Endodermal cell (in vitro differentiated cells): Measurements from ENCODE around the gene ARMH3. TPM values are rescaled to one million over a fixed set of nuclear protein-coding genes. Genes with fewer than 3 reads are reported as not detected.

Experiments
- DNase-seq: peaks from one replicate; pipeline ENCODE4 v3.0.0-alpha.2; 2017
- H3K27ac ChIP-seq: 2 replicates; pipeline ENCODE4 v1.5.1; 2013; ENCODE audit warnings: mild to moderate bottlenecking, low read depth, low read length, moderate library complexity
- H3K27me3 ChIP-seq: 2 replicates; pipeline ENCODE4 v1.6.1; 2013; ENCODE audit warnings: mild to moderate bottlenecking, low read length, moderate library complexity; ENCODE audit not compliant: insufficient read depth, control insufficient read depth, poor library complexity, severe bottlenecking
- H3K36me3 ChIP-seq: 2 replicates; pipeline ENCODE4 v1.7.0; 2013; ENCODE audit warnings: mild to moderate bottlenecking, low read length, moderate library complexity; ENCODE audit not compliant: control insufficient read depth, insufficient read depth
- H3K4me1 ChIP-seq: one replicate; pipeline ENCODE4 v1.7.0; 2013; ENCODE audit warnings: low read length; ENCODE audit not compliant: control insufficient read depth, insufficient read depth
- H3K4me3 ChIP-seq: 2 replicates; pipeline ENCODE4 v1.5.1; 2013; ENCODE audit warnings: mild to moderate bottlenecking, low read length, moderate library complexity
- H3K9ac ChIP-seq: 2 replicates; pipeline ENCODE4 v1.6.1; 2013; ENCODE audit warnings: mild to moderate bottlenecking, low read length, moderate library complexity; ENCODE audit not compliant: poor library complexity, severe bottlenecking; ENCODE audit errors: extremely low read depth
- H3K9me3 ChIP-seq: 2 replicates; pipeline ENCODE4 v1.6.1; 2013; ENCODE audit warnings: mild to moderate bottlenecking, low read length, moderate library complexity; ENCODE audit not compliant: control insufficient read depth
- H3K27ac Mint-ChIP-seq: 2 replicates; pipeline ENCODE4 v1.8.0; 2020; ENCODE audit warnings: mixed read lengths
- H3K27me3 Mint-ChIP-seq: 2 replicates; pipeline ENCODE4 v1.8.0; 2021; ENCODE audit warnings: mild to moderate bottlenecking, mixed read lengths; ENCODE audit not compliant: insufficient read depth
- H3K36me3 Mint-ChIP-seq: 2 replicates; pipeline ENCODE4 v1.8.0; 2020; ENCODE audit warnings: low read depth, mixed read lengths
- H3K4me1 Mint-ChIP-seq: 2 replicates; pipeline ENCODE4 v1.8.0; 2020; ENCODE audit warnings: mixed read lengths
- H3K4me3 Mint-ChIP-seq: 2 replicates; pipeline ENCODE4 v1.8.0; 2020; ENCODE audit warnings: mild to moderate bottlenecking, moderate library complexity, mixed read lengths
- H3K9me3 Mint-ChIP-seq: 2 replicates; pipeline ENCODE4 v1.8.0; 2020; ENCODE audit warnings: mild to moderate bottlenecking, mixed read lengths
- CTCF ChIP-seq: fragments of 200-600 bp; sonication (generic); conservative IDR thresholded peaks from 2 replicates; pipeline ENCODE4 v1.5.0; 2021; ENCODE audit warnings: antibody characterized with exemption, mild to moderate bottlenecking
- WGBS, 2 experiments: methylation state at CpG; one replicate each; pipeline versions ENCODE4 v1.1.5 to v1.1.7; 2013; ENCODE audit warnings: missing lambda C conversion rate in 2 of 2, mixed read lengths in 1 of 2; ENCODE audit not compliant: insufficient coverage in 1 of 2, insufficient read length in 1 of 2; 5-methylcytosine and 5-hydroxymethylcytosine counted together
- total RNA-seq, 2 donors: library from RNA; stranded (reverse); fragmentation: NEBNext Ultra II Directional in 1 of 2; extraction: Animal tissue kit (Norgen Biotek cat#: 25700) in 1 of 2; gene quantifications; 2 replicates in 1 of 2; 3 replicates in 1 of 2; pipeline ENCODE4 v1.2.1, GENCODE V29; 2021

ARMH3 gene
- total RNA-seq, 2 donors from 2014 or later = 18.0 to 19.7 TPM

DNA sequence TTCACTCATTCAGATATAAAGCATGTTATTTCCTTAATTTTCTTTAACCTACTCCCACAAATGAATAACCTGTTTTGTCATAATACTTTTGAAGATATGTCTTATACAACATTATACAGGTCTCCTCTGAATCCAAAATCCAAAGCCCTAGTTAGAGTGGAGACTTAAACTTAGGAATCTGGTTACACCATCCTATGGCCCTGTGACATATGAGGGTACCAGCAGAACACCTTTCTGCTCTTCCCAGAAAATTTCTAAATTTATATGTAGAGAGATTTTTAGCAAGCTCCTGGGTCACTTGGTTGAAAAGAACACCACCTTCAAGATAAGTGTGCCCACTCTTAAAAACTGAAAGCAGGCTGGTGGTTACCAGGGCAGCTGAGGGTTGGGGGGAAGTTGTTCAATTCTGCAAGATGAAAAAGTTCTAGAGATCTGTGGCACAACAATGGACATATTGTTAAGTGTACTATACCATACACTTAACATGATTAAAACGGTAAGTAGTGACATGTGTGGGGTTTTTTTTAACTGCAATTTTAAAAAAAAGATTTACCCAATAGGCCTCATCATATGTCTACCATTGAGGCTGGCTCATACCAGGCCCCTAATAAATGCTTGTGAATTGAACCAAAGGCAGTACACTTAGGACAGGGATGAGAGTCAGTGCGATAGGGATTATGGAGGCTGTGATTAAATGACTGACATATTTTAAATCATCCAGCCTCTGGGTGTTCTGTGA is 174.8 kb downstream of the ARMH3 start:
- Mint-ChIP-seq H3K4me1 (peaks cover 15% of the 10 kb centered on the region), H3K27me3 (no peaks in the 10 kb centered on the region), H3K27ac (no peak overlapping the region), H3K36me3 (peaks cover 10% of the 10 kb centered on the region), H3K9me3 (no peaks in the 10 kb centered on the region), H3K4me3 (no peak overlapping the region)
- no peak for DNase-seq
- Histone ChIP-seq H3K36me3 (no peaks in the 10 kb centered on the region), H3K9ac (no peak overlapping the region), H3K27ac (no peak overlapping the region), H3K4me3 (no peak overlapping the region), H3K27me3 (no peaks in the 10 kb centered on the region), H3K9me3 (no peaks in the 10 kb centered on the region), H3K4me1 (no peaks in the 10 kb centered on the region)
- TF ChIP-seq CTCF = no peak
- WGBS, 2 experiments = 86 to 90% methylated on average over 1 of the region's 2 CpGs

DNA sequence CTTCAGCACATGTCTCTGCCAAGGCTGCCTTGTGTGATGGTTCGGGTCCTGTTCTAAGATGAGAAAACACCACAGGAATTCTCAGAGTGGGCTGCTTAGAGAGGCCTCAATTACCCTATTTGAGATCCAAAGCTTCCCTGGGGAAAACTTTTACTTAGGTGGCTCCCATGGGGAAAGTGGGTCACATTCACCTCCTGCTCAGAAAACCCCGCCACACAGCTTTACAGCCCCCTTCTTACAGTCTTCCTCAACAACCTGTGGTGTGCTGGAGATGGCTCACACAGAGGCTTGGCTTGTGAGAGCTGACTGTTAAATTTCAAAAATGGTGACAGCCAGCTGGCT is 175.8 kb downstream of the ARMH3 start:
- Mint-ChIP-seq H3K27me3 (no peaks in the 10 kb centered on the region), H3K9me3 (no peaks in the 10 kb centered on the region), H3K4me1 (peaks cover 23% of the 10 kb centered on the region), H3K27ac (no peak overlapping the region), H3K36me3 (peaks cover 7% of the 10 kb centered on the region), H3K4me3 (no peak overlapping the region)
- DNase-seq = no peak
- Histone ChIP-seq H3K4me1 (no peaks in the 10 kb centered on the region), H3K9me3 (no peaks in the 10 kb centered on the region), H3K4me3 (no peak overlapping the region), H3K27ac (no peak overlapping the region), H3K27me3 (no peaks in the 10 kb centered on the region), H3K36me3 (no peaks in the 10 kb centered on the region), H3K9ac (no peak overlapping the region)
- TF ChIP-seq CTCF = no peak
- 95 to 100% methylated on average over 1 to 2 of the region's 2 CpGs for WGBS, 2 experiments

DNA sequence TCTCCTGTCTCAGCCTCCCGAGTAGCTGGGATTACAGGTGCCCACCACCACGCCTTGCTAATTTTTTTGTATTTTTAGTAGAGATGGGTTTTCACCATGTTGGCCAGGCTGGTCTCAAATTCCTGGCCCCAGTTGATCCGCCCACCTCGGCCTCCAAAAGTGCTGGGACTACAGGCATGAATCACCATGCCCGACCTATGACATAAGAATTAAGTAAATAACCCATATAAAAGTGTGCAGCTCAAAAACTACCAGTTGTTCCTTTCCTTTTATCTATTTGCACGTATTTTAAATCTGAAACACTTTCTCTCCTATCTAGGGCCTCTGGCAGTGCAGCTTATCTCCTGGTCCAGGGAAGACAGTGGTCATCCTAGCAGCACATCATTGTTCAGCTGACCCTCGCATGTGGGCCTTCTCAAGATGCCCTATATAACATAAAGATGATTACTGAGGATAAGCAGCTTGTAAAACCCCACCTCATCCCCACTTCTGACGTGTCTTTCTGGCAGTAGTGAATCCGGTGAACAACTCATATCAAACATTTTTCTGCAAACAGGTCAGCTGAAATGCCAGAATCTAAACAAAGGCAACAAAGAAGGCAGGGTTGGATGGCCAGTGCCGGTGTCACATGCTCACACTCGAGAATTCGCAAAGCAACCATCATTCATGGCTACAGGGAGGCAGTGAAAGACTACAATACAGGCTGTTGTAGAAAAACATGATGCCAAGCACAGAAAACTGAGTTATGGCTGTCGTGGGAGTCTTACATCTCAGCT is 176.3 kb downstream of the ARMH3 start:
- Mint-ChIP-seq H3K4me3 (no peak overlapping the region), H3K9me3 (no peaks in the 10 kb centered on the region), H3K4me1 (peaks cover 28% of the 10 kb centered on the region), H3K27ac (no peak overlapping the region), H3K27me3 (no peaks in the 10 kb centered on the region), H3K36me3 (peaks cover 7% of the 10 kb centered on the region)
- WGBS, 2 experiments = 94 to 96% methylated on average over 11 to 13 of the region's 13 CpGs
- no peak for DNase-seq
- Histone ChIP-seq H3K9me3 (no peaks in the 10 kb centered on the region), H3K4me3 (no peak overlapping the region), H3K27ac (no peak overlapping the region), H3K36me3 (no peaks in the 10 kb centered on the region), H3K9ac (no peak overlapping the region), H3K4me1 (peaks cover 2% of the 10 kb centered on the region), H3K27me3 (no peaks in the 10 kb centered on the region)
- TF ChIP-seq CTCF = no peak
